WTC11 (cell line): ENCODE results near the gene SCD5. TPM values are rescaled to one million over a fixed set of nuclear protein-coding genes. Genes with fewer than 3 reads are reported as not detected.

Experiments
- ATAC-seq: fragments of 200-7000 bp; cut with Tn5 transposase; 2 replicates; pipeline ENCODE4 v1.10.0; 2021; ENCODE audit warnings: mild to moderate bottlenecking, moderate library complexity
- CTCF ChIA-PET: fragments of 300-600 bp; sonication (Branson Sonifier 250); formaldehyde crosslinking; loops from one replicate; lab custom pipeline; 2021; ENCODE audit warnings: antibody characterized with exemption; lab: Charles Lee
- POLR2A ChIA-PET: fragments of 350-600 bp; sonication (Branson Sonifier 250); formaldehyde crosslinking; loops from one replicate; lab custom pipeline; 2021; ENCODE audit warnings: antibody characterized with exemption; lab: Charles Lee
- DNase-seq: peaks from one replicate; pipeline ENCODE4 v3.0.0; 2021; ENCODE audit warnings: low spot score
- H3K27ac Mint-ChIP-seq: 2 replicates; pipeline ENCODE4 v1.8.0; 2021; ENCODE audit warnings: mixed read lengths
- H3K27me3 Mint-ChIP-seq: 2 replicates; pipeline ENCODE4 v1.8.0; 2021; ENCODE audit warnings: low read depth, mild to moderate bottlenecking, moderate library complexity, mixed read lengths
- H3K36me3 Mint-ChIP-seq: 2 replicates; pipeline ENCODE4 v1.8.0; 2021; ENCODE audit warnings: mixed read lengths
- H3K4me1 Mint-ChIP-seq: 2 replicates; pipeline ENCODE4 v1.8.0; 2022; ENCODE audit warnings: mixed read lengths
- H3K4me3 Mint-ChIP-seq: 2 replicates; pipeline ENCODE4 v1.8.0; 2021; ENCODE audit warnings: mild to moderate bottlenecking, moderate library complexity, mixed read lengths
- H3K9me3 Mint-ChIP-seq: 2 replicates; pipeline ENCODE4 v1.8.0; 2021; ENCODE audit warnings: mixed read lengths
- AFF4 ChIP-seq: sonication (generic); formaldehyde crosslinking; IDR thresholded peaks from 2 replicates; pipeline ENCODE4 v1.8.1; 2023; ENCODE audit warnings: mild to moderate bottlenecking, missing genetic modification reagents, borderline replicate concordance
- CBFB ChIP-seq: sonication (generic); formaldehyde crosslinking; IDR thresholded peaks from 2 replicates; pipeline ENCODE4 v1.8.1; 2022; ENCODE audit warnings: mild to moderate bottlenecking, low read depth, missing genetic modification reagents
- E2F5 ChIP-seq: sonication (generic); formaldehyde crosslinking; IDR thresholded peaks from 2 replicates; pipeline ENCODE4 v1.8.1; 2022; ENCODE audit warnings: mild to moderate bottlenecking, moderate library complexity, missing genetic modification reagents
- ELF4 ChIP-seq: sonication (generic); formaldehyde crosslinking; IDR thresholded peaks from 2 replicates; pipeline ENCODE4 v1.8.1; 2022; ENCODE audit warnings: low read depth, mild to moderate bottlenecking, moderate library complexity, missing genetic modification reagents
- GRHL2 ChIP-seq: fragments of 250-450 bp; sonication (Bioruptor Pico); IDR thresholded peaks from 2 replicates; pipeline ENCODE4 v1.8.0; 2022; ENCODE audit warnings: mild to moderate bottlenecking, moderate library complexity; ENCODE audit not compliant: insufficient replicate concordance, severe bottlenecking
- HMGA2 ChIP-seq: fragments of 250-450 bp; sonication (Bioruptor Pico); IDR thresholded peaks from 2 replicates; pipeline ENCODE4 v1.4.0; 2021; ENCODE audit warnings: mild to moderate bottlenecking, moderate library complexity
- MAX ChIP-seq: sonication (generic); formaldehyde crosslinking; IDR thresholded peaks from 2 replicates; pipeline ENCODE4 v1.8.0; 2022; ENCODE audit warnings: mild to moderate bottlenecking, missing genetic modification reagents
- MLX ChIP-seq: sonication (generic); formaldehyde crosslinking; IDR thresholded peaks from 2 replicates; pipeline ENCODE4 v1.8.1; 2023; ENCODE audit warnings: mild to moderate bottlenecking, missing genetic modification reagents, moderate library complexity
- MYBL2 ChIP-seq: sonication (generic); formaldehyde crosslinking; IDR thresholded peaks from 2 replicates; pipeline ENCODE4 v1.8.1; 2023; ENCODE audit warnings: mild to moderate bottlenecking, moderate library complexity, missing genetic modification reagents
- PREB ChIP-seq: sonication (generic); formaldehyde crosslinking; IDR thresholded peaks from 2 replicates; pipeline ENCODE4 v1.8.1; 2022; ENCODE audit warnings: mild to moderate bottlenecking, missing genetic modification reagents, moderate library complexity, borderline replicate concordance
- PRRX2 ChIP-seq: fragments of 250-450 bp; sonication (Bioruptor Pico); IDR thresholded peaks from 2 replicates; pipeline ENCODE4 v1.8.0; 2021; ENCODE audit warnings: mild to moderate bottlenecking
- SOX15 ChIP-seq: fragments of 250-450 bp; sonication (Bioruptor Pico); IDR thresholded peaks from 2 replicates; pipeline ENCODE4 v1.9.0; 2021; ENCODE audit warnings: mild to moderate bottlenecking
- ZNF317 ChIP-seq: sonication (generic); formaldehyde crosslinking; IDR thresholded peaks from 2 replicates; pipeline ENCODE4 v1.8.1; 2023; ENCODE audit warnings: low read depth, mild to moderate bottlenecking, moderate library complexity, missing genetic modification reagents, borderline replicate concordance
- total RNA-seq: library from RNA; stranded (reverse); gene quantifications from 3 replicates; pipeline ENCODE4 v1.2.3, GENCODE V29; 2021

SCD5 gene
- total RNA-seq, 1 experiment from 2014 or later = 6.3 TPM

GRCh38 chr4:82718162-82718940 is 80.2 kb downstream of the SCD5 start:
- H3K4me3 Mint-ChIP-seq = no peak overlapping the region
- POLR2A ChIA-PET = interaction anchor here (0.6 kb wide), 1 partner anchor 185 kb away, joined by 4 read pairs; no protein-coding TSS in a partner anchor
- H3K27ac Mint-ChIP-seq = no peak overlapping the region
- DNase-seq = no peak
- TF ChIP-seq MYBL2 (no peak), AFF4 (no peak), CBFB (CRISPR knock-in tag) (no peak), ELF4 (CRISPR knock-in tag) (no peak), PREB (CRISPR knock-in tag) (no peak)
- no peaks in the 10 kb centered on the region for H3K9me3 Mint-ChIP-seq
- no peak for ATAC-seq
- CTCF ChIA-PET = no interaction called here
- H3K27me3 Mint-ChIP-seq = no peaks in the 10 kb centered on the region; the same call in 1 of the 2 replicates
- no peaks in the 10 kb centered on the region for H3K4me1 Mint-ChIP-seq
- H3K36me3 Mint-ChIP-seq = no peaks in the 10 kb centered on the region

GRCh38 chr4:82715731-82716617 is 82.6 kb downstream of the SCD5 start:
- H3K4me1 Mint-ChIP-seq = no peaks in the 10 kb centered on the region
- H3K27ac Mint-ChIP-seq = no peak overlapping the region
- CTCF ChIA-PET = interaction anchor here (0.6 to 1.7 kb wide), 3 partner anchors 23 to 254 kb away, joined by 3 to 5 read pairs (median 5); no protein-coding TSS in a partner anchor
- TF ChIP-seq SOX15 (CRISPR knock-in tag) (no peak), MLX (CRISPR knock-in tag) (no peak), HMGA2 (CRISPR knock-in tag) (no peak), MAX (CRISPR knock-in tag) (no peak), ZNF317 (no peak), E2F5 (CRISPR knock-in tag) (no peak), GRHL2 (CRISPR knock-in tag) (no peak), PRRX2 (CRISPR knock-in tag) (no peak), MYBL2 (no peak)
- no peaks in the 10 kb centered on the region for H3K27me3 Mint-ChIP-seq
- no peak for DNase-seq
- H3K36me3 Mint-ChIP-seq = no peaks in the 10 kb centered on the region
- no peak for ATAC-seq
- no peak overlapping the region for H3K4me3 Mint-ChIP-seq
- POLR2A ChIA-PET = no interaction called here
- H3K9me3 Mint-ChIP-seq = no peaks in the 10 kb centered on the region
